NCI-H2029 treated with DMSO at 0.1 percent for 48 hours (cell line): Measurements from ENCODE around the gene UGDH.
A peak's percentile ranks its signal among the peaks of the same experiment; 100 is the strongest.
"Not testable (repeated sequence)": the region's sequence is repeated elsewhere in the genome, so short reads cannot be mapped to it uniquely, and the experiment has no call there.

Source experiments
- DNase-seq: peaks from one replicate; lab custom pipeline; 2025; lab: John Stamatoyannopoulos, UW

The UGDH gene

GRCh38 chr4:39495446-39496213, 31.6 kb downstream of the UGDH start:
- DNase-seq, result no peak

GRCh38 chr4:39494354-39494753, 32.9 kb downstream of the UGDH start:
- DNase-seq, result no peak

- DNase-seq, result no peak
Measured at GRCh38 chr4:39490322-39490721, 36.9 kb downstream of the UGDH start.

- no peak for DNase-seq
Measured at GRCh38 chr4:39486221-39486804, 40.9 kb downstream of the UGDH start.

- DNase-seq, result no peak
Measured at GRCh38 chr4:39484582-39485272, 42.5 kb downstream of the UGDH start.

- DNase-seq, result no peak
Measured at GRCh38 chr4:39480902-39481695, 46.1 kb downstream of the UGDH start.

GRCh38 chr4:39480251-39480650, 47.0 kb downstream of the UGDH start:
- no peak for DNase-seq

- DNase-seq, result no peak
Measured at GRCh38 chr4:39476187-39476895, 50.9 kb downstream of the UGDH start.

- DNase-seq, result no peak
Measured at GRCh38 chr4:39472396-39472795, 54.8 kb downstream of the UGDH start.

GRCh38 chr4:39470402-39470801, 56.8 kb downstream of the UGDH start:
- no peak for DNase-seq

- peak; percentile 19 for DNase-seq
Measured at GRCh38 chr4:39469429-39470077, 57.7 kb downstream of the UGDH start.

- no peak for DNase-seq
Measured at GRCh38 chr4:39467464-39467863, 59.8 kb downstream of the UGDH start.

GRCh38 chr4:39466747-39467146, 60.5 kb downstream of the UGDH start:
- no peak for DNase-seq

GRCh38 chr4:39464886-39465501, 62.2 kb downstream of the UGDH start:
- DNase-seq, result no peak

- DNase-seq, result peak; percentile 87
Measured at GRCh38 chr4:39458505-39459300, 68.5 kb downstream of the UGDH start, which contains the start of the genes LIAS and RPL9. Gene LIAS, plus strand, starts transcription at chr4:39459056. Its CDS starts 62 bp downstream, at chr4:39459118. Gene RPL9, minus strand, starts transcription at chr4:39458922. Its CDS starts 483 bp downstream, at chr4:39458439.

- not testable (repeated sequence) for DNase-seq
Measured at GRCh38 chr4:39458161-39458504, 69.1 kb downstream of the UGDH start.

GRCh38 chr4:39456946-39457763, 70.1 kb downstream of the UGDH start:
- no peak for DNase-seq

- no peak for DNase-seq
Measured at GRCh38 chr4:39455486-39455885, 71.8 kb downstream of the UGDH start.

GRCh38 chr4:39453738-39454137, 73.5 kb downstream of the UGDH start:
- no peak for DNase-seq
